ENCODE measurements around the gene UFD1. TPM values are rescaled to one million over a fixed set of nuclear protein-coding genes. Genes with fewer than 3 reads are reported as not detected.

UFD1 gene
- total and polyA plus RNA-seq, 2 donors (not counting 1 experiment from before 2014, with no cell fraction given), result 43.5 to 70.1 TPM

GRCh38 chr22:19496324-19496630 is 17.3 kb upstream of the UFD1 start:
- Histone ChIP-seq H3K4me1 (ENCODE audit: control insufficient read depth in 2 of 2, insufficient read depth in 2 of 2, low read length in 2 of 2) (no peaks in the 10 kb centered on the region), H3K9ac (ENCODE audit: low read length) (no peak overlapping the region), H3K36me3 (replicated peaks in 1 of 2; ENCODE audit: control extremely low read depth in 1 of 2, control insufficient read depth in 1 of 2, extremely low read depth in 1 of 2, insufficient read depth in 2 of 2, low read length in 1 of 2) (no peaks in the 10 kb centered on the region), H3K27me3 (replicated peaks in 1 of 4; ENCODE audit: control extremely low read depth in 1 of 4, control insufficient read depth in 3 of 4, insufficient read depth in 4 of 4, low read length in 3 of 4) (no peaks in the 10 kb centered on the region), H2AFZ (ENCODE audit: insufficient read depth, low read depth, low read length, poor library complexity, severe bottlenecking) (no peak overlapping the region), H3K27ac (ENCODE audit: low read length in 2 of 2) (no peak overlapping the region), H3K4me3 (ENCODE audit: control extremely low read depth in 1 of 5, extremely low read depth in 1 of 5, insufficient read depth in 1 of 5, low read depth in 2 of 5, low read length in 4 of 5) (no peak overlapping the region), H3K9me3 (ENCODE audit: control extremely low read depth in 1 of 3, control insufficient read depth in 2 of 3, insufficient read depth in 1 of 3, low read length in 2 of 3) (no peaks in the 10 kb centered on the region), H3K79me2 (ENCODE audit: control insufficient read depth, insufficient read depth, low read length) (no peaks in the 10 kb centered on the region), H4K20me1 (ENCODE audit: control insufficient read depth, insufficient read depth, low read length, poor library complexity, severe bottlenecking) (no peaks in the 10 kb centered on the region), H3K4me2 (replicated peaks; ENCODE audit: low read depth, low read length, poor library complexity, severe bottlenecking) (no peak overlapping the region)
- POLR2A ChIA-PET, result no interaction called here
- intact Hi-C loops (cut with micrococcal nuclease), result loop anchor here (1.0 kb wide), 1 partner anchor 134 kb away; no protein-coding TSS in a partner anchor
- 100% methylated on average over 1 of the region's 3 CpGs for WGBS (ENCODE audit: insufficient coverage)
- CTCF ChIA-PET, result interaction anchor here (2.1 kb wide), 1 partner anchor 134 kb away, joined by 14 read pairs; no protein-coding TSS in a partner anchor
- Mint-ChIP-seq H3K27ac (no peak overlapping the region), H3K4me1 (no peaks in the 10 kb centered on the region), H3K4me3 (no peak overlapping the region), H3K9me3 (ENCODE audit: insufficient read depth) (no peaks in the 10 kb centered on the region), H3K27me3 (no peaks in the 10 kb centered on the region)
- no peak for ATAC-seq (ENCODE audit: low read depth)
- TF ChIP-seq EZH2 (IDR thresholded peaks at IDR 0.05; ENCODE audit: borderline replicate concordance, insufficient read depth, low read depth, low read length, poor library complexity, severe bottlenecking) (no peak), CTCF (IDR thresholded peaks at IDR 0.05) (no peak)
- no peak for DNase-seq

DNA sequence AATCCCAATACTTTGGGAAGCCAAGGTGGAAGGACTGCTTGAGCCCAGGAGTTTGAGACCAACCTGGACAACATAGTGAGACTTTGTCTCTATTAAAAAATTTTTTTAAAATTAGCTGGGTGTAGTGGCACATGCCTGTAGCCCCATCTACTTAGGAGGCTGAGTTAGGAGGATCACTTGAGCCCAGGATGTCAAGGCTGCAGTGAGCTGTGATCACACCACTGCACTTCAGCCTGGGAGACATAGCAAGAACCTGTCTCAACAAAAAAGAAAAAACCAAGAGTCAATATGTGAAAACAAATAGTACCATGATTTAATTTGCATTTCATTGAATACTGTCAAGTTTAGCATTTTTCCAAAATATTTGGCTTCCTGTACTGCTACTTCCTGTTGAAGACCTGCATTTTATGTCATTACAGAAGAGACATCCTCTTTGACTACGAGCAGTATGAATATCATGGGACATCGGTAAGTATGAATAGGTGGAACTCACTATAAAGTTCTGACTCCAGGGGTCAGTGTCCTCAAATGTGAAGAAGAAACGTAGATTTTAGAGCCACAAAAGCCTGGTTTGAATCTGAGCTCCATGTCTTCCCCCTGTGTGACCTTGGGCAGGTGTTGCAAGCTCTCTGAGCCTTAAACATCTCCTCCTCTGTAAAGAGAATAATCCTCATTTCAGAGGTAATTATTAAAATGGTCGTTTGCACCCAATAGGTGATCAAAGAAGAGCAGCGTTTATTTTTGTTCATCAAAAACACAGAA is 16.8 kb upstream of the UFD1 start:
- 88% methylated on average over 1 of the region's 5 CpGs for WGBS (ENCODE audit: insufficient coverage)
- H4K20me1 ChIP-seq (ENCODE audit: control insufficient read depth, insufficient read depth, low read length, poor library complexity, severe bottlenecking), result no peaks in the 10 kb centered on the region
- H3K27ac Mint-ChIP-seq, result no peak overlapping the region
- no peaks in the 10 kb centered on the region for H3K36me3 ChIP-seq (replicated peaks in 1 of 2; ENCODE audit: control extremely low read depth in 1 of 2, control insufficient read depth in 1 of 2, extremely low read depth in 1 of 2, insufficient read depth in 2 of 2, low read length in 1 of 2)
- no peak overlapping the region for H3K4me2 ChIP-seq (replicated peaks; ENCODE audit: low read depth, low read length, poor library complexity, severe bottlenecking)
- no peaks in the 10 kb centered on the region for H3K9me3 Mint-ChIP-seq (ENCODE audit: insufficient read depth)
- no peak overlapping the region for H3K9ac ChIP-seq (ENCODE audit: low read length)
- POLR2A ChIA-PET, result no interaction called here
- H3K27me3 ChIP-seq (replicated peaks in 1 of 4; ENCODE audit: control extremely low read depth in 1 of 4, control insufficient read depth in 3 of 4, insufficient read depth in 4 of 4, low read length in 3 of 4), result no peaks in the 10 kb centered on the region
- H3K27me3 Mint-ChIP-seq, result no peaks in the 10 kb centered on the region
- no peak overlapping the region for H3K4me3 ChIP-seq (ENCODE audit: control extremely low read depth in 1 of 5, extremely low read depth in 1 of 5, insufficient read depth in 1 of 5, low read depth in 2 of 5, low read length in 4 of 5)
- H3K79me2 ChIP-seq (ENCODE audit: control insufficient read depth, insufficient read depth, low read length), result no peaks in the 10 kb centered on the region
- CTCF ChIA-PET, result interaction anchor here (2.1 kb wide), 1 partner anchor 134 kb away, joined by 14 read pairs; no protein-coding TSS in a partner anchor
- H3K9me3 ChIP-seq (ENCODE audit: control extremely low read depth in 1 of 3, control insufficient read depth in 2 of 3, insufficient read depth in 1 of 3, low read length in 2 of 3), result no peaks in the 10 kb centered on the region
- TF ChIP-seq CTCF (IDR thresholded peaks at IDR 0.05) (peak; percentile 10), EZH2 (IDR thresholded peaks at IDR 0.05; ENCODE audit: borderline replicate concordance, insufficient read depth, low read depth, low read length, poor library complexity, severe bottlenecking) (no peak)
- no peaks in the 10 kb centered on the region for H3K4me1 Mint-ChIP-seq
- ATAC-seq (ENCODE audit: low read depth), result no peak
- intact Hi-C loops (cut with micrococcal nuclease), result loop anchor here (1.0 kb wide), 1 partner anchor 135 kb away; no protein-coding TSS in a partner anchor
- H2AFZ ChIP-seq (ENCODE audit: insufficient read depth, low read depth, low read length, poor library complexity, severe bottlenecking), result no peak overlapping the region
- no peak overlapping the region for H3K4me3 Mint-ChIP-seq
- no peaks in the 10 kb centered on the region for H3K4me1 ChIP-seq (ENCODE audit: control insufficient read depth in 2 of 2, insufficient read depth in 2 of 2, low read length in 2 of 2)
- DNase-seq, result no peak
- no peak overlapping the region for H3K27ac ChIP-seq (ENCODE audit: low read length in 2 of 2)
